GM12892 (cell line): ENCODE results near the gene VPS50.

Experiments used
- POLR2A ChIP-seq: IDR thresholded peaks from 2 replicates; pipeline ENCODE4 v1.6.1; 2011; ENCODE audit warnings: low read depth, low read length, control low read depth
- POLR2AphosphoS5 ChIP-seq: IDR thresholded peaks from 2 replicates; pipeline ENCODE4 v1.6.1; 2011; ENCODE audit warnings: low read depth, low read length, control low read depth

DNA sequence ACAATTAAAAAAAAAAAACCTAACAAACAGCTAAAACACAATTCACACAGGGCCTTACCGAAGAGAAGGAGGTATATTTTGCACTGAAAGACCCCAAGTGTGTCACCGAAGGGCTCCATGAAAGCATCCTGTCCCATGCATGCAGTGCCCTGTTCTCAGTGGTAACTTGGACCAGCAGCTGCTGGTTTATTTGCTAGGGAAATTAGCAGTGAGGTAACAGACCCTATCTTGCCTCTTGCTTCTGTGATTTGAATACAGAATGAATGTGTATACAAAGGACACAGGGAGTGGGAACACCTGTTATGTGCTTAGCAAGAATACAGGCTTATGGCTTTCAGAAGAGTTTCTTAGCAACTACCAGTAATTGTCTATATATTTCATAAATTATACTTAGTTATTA, 5.9 kb upstream of the VPS50 start, which contains the start of gene HEPACAM2:
- TF ChIP-seq POLR2A: no peak
- no peak for TF ChIP-seq POLR2AphosphoS5
